GM12891 (cell line): ENCODE measurements around the gene UNC13A.
A peak's percentile ranks its signal among the peaks of the same experiment; 100 is the strongest.
"Not testable (repeated sequence)": the region's sequence is repeated elsewhere in the genome, so short reads cannot be mapped to it uniquely, and the experiment has no call there.

Experiments used
- DNase-seq: peaks from one replicate; pipeline ENCODE4 v3.0.0; 2011; ENCODE audit warnings: low spot score; ENCODE audit not compliant: insufficient read length
- FAIRE-seq: peaks from 2 replicates; lab custom pipeline; 2011; peaks lifted over from hg19 to GRCh38; lab: Jason Lieb, UNC
- PAX5 ChIP-seq: IDR thresholded peaks from 2 replicates; pipeline ENCODE4 v1.6.1; 2011; ENCODE audit warnings: low read length, moderate library complexity, mild to moderate bottlenecking; ENCODE audit not compliant: insufficient read depth, severe bottlenecking
- POLR2A ChIP-seq: IDR thresholded peaks from 2 replicates; pipeline ENCODE4 v1.6.1; 2011; ENCODE audit warnings: low read depth, low read length, control low read depth
- POLR2AphosphoS5 ChIP-seq: IDR thresholded peaks from 2 replicates; pipeline ENCODE4 v1.6.1; 2011; ENCODE audit warnings: low read depth, low read length, control low read depth
- POU2F2 ChIP-seq: IDR thresholded peaks from 2 replicates; pipeline ENCODE4 v1.6.1; 2011; ENCODE audit warnings: low read depth, mild to moderate bottlenecking, control low read depth, low read length, moderate library complexity
- SPI1 ChIP-seq: IDR thresholded peaks from 2 replicates; pipeline ENCODE4 v1.6.1; 2011; ENCODE audit warnings: low read depth, low read length, control low read depth
- TAF1 ChIP-seq: IDR thresholded peaks from 2 replicates; pipeline ENCODE4 v1.6.1; 2011; ENCODE audit warnings: low read depth, low read length, control low read depth

UNC13A gene

DNA sequence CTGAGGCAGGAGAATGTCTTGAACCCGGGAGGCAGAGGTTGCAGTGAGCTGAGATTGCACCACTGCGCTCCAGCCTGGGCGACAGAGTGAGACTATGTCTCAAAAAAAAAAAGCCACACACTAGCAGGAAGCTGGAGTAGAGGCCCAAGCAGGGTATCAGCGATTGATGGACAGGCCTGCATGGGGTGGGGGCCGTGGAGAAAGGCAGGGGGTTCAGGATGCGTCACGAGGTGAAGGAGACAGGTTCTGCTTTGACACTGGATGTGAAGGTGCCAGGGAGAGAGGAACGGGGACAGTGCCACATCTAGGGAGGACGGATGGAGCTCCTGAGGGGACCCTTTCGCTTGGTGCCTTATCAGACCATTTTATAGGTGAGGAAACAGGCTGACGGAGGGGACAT lies 125.6 kb downstream of the UNC13A start:
- FAIRE-seq (no peak), DNase-seq (no peak)
- TF ChIP-seq TAF1 (no peak), POLR2A (no peak), POLR2AphosphoS5 (no peak), PAX5 (no peak)

DNA sequence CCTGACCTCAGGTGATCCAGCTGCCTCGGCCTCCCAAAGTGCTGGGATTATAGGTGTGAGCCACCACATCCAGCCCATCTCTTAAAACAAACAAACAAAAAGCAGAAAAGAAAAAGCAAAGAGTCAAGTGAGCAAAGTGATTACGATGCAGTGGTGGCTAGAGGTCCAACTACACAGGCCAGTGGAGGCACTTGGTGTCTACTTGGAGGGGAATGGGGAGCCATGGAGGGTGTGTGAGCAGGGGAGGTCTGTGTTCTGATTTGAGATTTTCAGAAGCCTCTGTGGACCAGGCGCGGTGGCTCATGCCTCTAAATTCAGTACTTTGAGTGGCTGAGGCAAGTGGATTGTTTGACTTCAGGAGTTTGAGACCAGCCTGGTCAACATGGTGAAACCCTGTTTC lies 126.1 kb downstream of the UNC13A start:
- no peak for TF ChIP-seq POU2F2
- TF ChIP-seq TAF1, result no peak
- FAIRE-seq (no peak), DNase-seq (no peak)

DNA sequence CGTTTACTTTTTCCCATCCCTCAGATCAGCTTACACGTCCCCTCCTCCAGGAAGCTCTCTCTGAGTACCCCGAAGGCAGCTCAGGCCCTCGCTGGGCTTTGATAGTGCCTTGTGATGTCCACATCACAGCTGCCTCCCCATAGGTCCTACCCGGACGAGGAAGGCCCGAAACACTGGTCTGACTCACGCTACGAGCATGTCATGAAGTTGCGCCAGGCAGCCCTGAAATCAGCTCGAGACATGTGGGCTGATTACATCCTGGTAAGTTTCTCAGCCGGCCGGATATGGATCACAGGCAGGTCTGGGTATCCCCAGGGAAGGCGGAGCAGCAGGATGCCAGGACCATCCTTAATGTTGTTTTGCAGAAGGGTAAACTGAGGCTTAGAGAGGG lies 128.0 kb downstream of the UNC13A start:
- DNase-seq (no peak), FAIRE-seq (no peak)
- TF ChIP-seq PAX5 (no peak), TAF1 (no peak), POU2F2 (no peak), SPI1 (no peak)

DNA sequence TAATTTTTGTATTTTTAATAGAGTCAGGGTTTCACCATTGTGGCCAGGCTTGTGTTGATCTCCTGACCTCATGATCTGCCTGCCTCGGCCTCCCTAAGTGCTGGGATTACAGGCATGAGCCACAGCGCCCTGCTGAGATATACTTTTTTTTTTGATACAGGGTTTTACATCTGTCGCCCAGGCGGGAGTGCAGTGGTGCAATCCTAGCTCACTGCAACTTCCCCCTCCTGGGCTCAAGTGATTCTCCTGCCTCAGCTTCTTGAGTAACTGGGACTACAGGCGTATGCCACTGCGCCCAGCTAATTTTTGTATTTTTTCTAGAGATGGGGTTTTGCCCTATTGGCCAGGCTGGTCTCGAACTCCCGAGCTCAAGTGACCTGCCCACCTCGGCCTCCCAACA lies 130.7 kb downstream of the UNC13A start:
- DNase-seq (no peak), FAIRE-seq (no peak)
- TF ChIP-seq POU2F2 (no peak), SPI1 (no peak), TAF1 (no peak), PAX5 (no peak), POLR2A (no peak), POLR2AphosphoS5 (no peak)

DNA sequence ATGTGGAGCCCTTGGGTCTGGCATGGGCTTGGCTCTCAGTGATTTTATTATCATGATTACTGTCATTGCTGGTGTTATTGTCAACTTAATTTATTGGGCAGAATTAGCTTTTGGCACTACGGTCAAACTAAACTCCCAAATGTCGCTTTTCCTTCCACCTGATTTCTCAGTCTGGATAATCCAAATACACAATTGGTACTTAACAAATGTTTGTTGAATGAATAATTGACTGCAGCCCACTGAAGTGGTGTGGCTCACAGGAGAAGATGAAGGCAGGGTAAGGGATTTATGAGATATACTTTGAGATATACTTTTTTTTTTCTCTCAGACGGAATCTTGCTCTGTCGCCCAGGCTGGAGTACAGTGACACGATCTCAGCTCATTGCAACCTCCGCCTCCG lies 131.2 kb downstream of the UNC13A start:
- no peak for FAIRE-seq
- TF ChIP-seq POU2F2 (no peak), POLR2AphosphoS5 (no peak), TAF1 (no peak)
- no peak for DNase-seq

DNA sequence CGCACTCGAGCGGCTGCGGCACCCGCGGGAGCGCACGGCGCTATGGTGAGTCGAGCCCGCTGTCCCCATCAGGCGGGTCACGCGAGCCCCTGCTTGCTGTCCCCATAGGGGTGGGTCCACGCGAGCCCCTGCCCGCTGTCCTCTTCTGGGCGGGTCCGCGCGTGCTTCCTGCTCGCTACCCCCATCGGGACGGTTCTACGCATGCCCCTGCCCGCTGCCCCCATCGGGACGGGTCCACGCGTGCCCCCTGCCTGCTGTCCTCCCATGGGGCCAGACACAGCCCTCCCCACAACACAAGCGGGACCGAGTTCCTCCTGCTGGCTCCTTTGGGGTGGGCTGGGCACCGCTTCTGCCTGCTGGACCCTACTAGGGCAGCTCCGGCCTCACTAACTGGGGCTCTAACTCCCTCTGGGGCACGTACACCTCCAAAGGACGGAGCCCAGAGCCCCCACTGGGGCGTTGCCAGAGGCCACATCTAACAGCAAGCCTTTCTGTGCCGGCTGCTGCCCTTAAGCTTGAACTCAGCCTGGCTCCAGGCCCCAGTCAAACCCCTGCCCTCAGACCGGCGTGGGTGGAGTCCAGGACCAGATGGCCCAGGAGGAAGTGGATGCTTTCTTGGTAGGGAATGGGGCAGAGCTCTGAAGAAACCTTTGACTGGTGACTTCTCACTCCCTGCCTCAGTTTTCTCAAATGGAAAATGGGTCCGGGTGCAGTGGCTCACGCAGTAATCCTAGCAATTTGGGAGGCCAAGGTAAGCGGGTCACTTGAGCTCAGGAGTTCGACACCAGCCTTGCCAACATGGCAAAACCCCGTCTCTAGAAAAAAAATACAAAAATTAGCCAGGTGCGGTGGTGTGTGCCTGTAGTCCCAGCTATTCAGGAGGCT lies 132.0 kb downstream of the UNC13A start:
- TF ChIP-seq SPI1 (peak; percentile 51; the same call in 1 of the 2 replicates), POU2F2 (no peak)
- FAIRE-seq (no peak), DNase-seq (no peak)

DNA sequence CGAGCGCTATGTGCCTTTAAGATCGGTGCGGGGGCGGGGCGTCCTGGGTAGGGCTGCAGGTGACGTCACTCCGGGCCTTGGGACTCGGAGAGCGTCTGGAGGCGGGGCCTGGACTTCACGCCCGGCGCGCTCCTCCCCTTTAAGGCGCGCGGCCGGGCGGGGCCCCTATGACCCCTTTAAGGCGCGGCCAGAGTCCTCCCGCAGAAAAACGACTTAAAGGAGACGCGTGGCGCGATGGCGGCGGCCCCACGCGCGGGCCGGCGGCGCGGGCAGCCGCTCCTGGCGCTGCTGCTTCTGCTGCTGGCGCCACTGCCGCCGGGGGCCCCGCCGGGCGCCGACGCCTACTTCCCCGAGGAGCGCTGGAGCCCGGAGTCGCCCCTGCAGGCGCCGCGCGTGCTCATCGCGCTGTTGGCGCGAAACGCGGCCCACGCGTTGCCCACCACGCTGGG lies 132.7 kb downstream of the UNC13A start, which contains the start of gene COLGALT1:
Gene COLGALT1 (plus strand): TSS at position 170 of the 449 bp plus-strand sequence. CDS start 65 bp downstream, at position 235.
- DNase-seq, result peak; percentile 96
- TF ChIP-seq PAX5, result no peak
- no peak for TF ChIP-seq SPI1
- TF ChIP-seq POLR2A, result no peak
- TF ChIP-seq POLR2AphosphoS5, result no peak
- no peak for TF ChIP-seq POU2F2
- TF ChIP-seq TAF1, result no peak
- peak; percentile 91 for FAIRE-seq

DNA sequence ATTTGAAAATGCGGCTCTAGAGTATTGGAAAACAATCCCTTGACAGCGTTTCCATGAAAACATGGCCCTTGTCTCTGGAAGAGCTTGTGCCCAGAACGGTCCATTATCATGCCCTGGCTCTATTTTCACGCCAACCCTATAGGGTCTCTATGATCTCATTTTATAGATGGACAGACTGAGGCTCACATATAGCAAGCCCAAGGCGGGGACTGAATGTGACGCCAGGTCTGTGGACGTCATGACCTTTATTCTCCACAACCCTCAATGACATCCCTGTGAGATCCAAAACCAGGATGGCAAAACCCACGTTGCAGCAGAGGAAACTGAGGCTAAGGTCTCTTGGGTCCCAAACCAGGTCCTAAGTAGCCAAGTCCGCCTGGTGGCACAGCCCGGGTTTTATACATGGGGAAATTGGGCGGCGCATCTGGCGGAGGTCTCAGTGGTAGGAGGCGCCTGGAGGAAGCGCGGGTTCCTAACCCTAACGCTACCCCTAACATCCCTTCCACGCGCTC lies 133.1 kb downstream of the UNC13A start:
- DNase-seq, result no peak
- no peak for FAIRE-seq
- TF ChIP-seq SPI1 (no peak), POU2F2 (no peak), POLR2AphosphoS5 (no peak), TAF1 (no peak), POLR2A (no peak), PAX5 (no peak)

DNA sequence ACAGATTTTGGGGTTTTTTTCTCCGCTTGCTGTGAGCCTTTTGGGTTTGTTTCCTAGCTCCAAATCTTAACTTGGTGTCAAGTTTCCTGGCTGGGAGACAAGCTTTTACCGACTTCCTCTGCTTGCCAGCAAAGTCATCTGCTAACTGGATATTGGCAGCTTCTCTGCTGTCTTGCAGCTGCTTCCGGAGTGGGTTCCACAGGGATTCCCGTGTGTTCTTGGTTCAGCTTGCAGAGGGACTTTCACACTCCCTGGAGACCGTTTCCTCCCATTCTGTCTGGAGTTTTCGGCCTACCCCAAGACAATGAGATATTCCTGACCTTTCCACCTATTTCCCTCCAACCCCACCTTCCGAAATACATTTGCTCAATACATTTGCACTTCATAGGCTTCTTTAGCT lies 134.9 kb downstream of the UNC13A start:
- no peak for FAIRE-seq
- DNase-seq, result no peak
- no peak for TF ChIP-seq PAX5
- TF ChIP-seq POLR2A, result no peak
- no peak for TF ChIP-seq TAF1
- no peak for TF ChIP-seq POU2F2
- no peak for TF ChIP-seq SPI1
- no peak for TF ChIP-seq POLR2AphosphoS5

DNA sequence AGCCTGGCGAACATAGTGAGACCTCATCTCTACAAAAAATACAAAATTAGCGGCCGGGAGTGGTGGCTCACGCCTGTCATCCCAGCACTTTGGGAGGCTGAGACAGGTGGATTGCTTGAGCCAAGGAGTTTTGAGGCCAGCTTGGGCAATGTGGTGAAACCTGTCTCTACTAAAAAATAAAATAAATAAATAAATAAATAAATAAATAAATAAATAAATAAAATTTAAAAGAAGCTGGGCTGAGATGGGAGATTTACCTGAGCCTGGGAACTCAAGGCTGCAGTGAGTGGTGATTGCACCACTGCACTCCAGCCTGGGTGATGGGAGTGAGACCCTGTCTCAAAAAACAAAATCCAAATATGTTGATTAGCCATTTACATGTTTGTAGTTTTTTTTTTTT lies 135.4 kb downstream of the UNC13A start:
- FAIRE-seq, DNase-seq: not testable (repeated sequence)
